NCI-H524 treated with DMSO at 0.1 percent for 48 hours (cell line): ENCODE data around the gene KLHDC9.

Experiments
- DNase-seq: peaks from one replicate; lab custom pipeline; 2025; lab: John Stamatoyannopoulos, UW

Gene KLHDC9

DNA sequence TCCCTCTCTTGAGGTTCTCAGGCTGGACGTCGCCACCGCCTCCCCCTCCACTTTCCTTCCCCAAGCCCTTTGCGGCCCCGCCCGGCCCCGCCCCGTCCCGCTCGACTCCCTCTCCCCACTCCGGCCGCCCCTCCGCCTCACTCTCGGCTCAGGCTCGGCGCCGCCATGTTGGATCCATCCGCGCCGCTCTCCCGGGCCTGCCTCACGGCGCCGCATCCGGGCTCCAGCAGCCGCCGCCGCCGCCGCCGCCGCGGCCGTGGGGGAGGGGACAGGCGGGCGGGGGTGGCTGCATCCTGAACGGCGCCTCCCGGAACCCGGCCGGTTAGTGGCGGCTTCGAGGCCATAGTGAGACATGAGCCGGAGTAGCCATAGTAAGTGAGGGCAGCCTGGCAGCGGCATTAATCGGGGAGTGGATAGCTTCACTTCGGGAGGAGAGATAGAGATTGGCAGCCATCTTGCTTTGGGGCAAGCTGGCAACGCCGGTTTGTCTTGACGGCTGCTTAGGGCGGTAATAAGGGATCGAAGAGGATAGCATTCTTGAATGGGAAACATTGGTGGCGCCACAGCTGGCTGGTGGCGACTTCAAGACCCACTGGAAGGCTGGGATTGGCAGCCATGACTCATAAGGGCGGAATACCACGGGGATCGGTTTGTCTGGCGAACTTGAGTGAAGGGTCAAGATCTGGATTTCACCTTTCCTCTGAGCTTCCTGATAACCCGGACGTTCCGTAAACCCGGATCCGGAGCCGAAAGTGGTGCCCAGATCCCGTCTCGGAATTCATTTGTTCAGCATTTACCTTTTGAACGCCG is 34.5 kb downstream of the KLHDC9 start, which contains the start of gene DEDD:
TSS of gene DEDD (minus strand) at position 258 of the 810 bp plus-strand sequence. CDS start 8,205 bp downstream, outside the sequence.
- peak; percentile 94 for DNase-seq

DNA sequence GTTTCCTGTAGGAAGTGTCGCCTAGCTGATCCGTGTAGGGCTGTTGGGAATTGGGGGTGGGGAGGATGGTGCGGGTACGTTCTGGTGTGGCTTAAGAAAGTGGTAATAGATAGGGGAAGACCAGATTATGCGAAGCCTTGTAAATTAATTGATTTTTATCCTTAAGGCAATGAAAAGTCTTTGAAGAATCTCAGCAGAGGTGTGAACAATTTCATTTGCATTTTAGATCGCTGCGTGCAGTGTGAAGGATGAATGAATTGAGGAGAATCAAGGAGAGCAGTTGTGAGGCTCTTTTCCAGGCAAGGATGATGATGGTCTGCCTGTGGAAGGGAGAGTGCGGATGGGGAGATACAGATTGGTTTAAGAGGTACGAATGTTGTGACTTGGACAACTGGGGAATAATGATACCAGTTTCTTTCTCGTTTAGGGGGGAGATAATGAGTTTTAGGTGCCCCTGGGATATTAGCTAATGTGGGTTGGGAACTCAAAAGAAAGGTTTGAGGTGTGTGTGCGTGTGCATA is 35.1 kb downstream of the KLHDC9 start:
- DNase-seq = no peak

DNA sequence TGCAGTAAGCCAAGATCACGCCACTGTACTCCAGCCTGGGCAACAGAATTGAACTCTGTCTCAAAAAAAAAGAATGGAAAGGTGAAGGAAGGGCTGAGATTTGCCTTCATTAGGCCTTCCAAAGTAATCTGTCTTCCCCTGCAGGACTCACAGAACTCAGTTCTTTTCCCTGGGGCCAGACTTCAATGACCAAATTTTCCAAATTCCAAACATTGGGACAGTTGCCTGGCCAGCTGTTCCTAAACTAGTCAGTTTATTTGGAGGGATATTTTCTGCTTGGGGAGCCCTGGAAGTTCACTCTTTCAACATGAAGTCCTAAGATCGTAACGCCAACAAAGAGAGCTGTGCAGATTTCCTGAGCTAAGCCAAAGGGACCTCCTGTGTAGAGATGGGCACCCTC is 39.7 kb downstream of the KLHDC9 start:
- no peak for DNase-seq

- DNase-seq = no peak
These were observed 40.3 kb downstream of the KLHDC9 start for GRCh38 chr1:161138431-161138830.

DNA sequence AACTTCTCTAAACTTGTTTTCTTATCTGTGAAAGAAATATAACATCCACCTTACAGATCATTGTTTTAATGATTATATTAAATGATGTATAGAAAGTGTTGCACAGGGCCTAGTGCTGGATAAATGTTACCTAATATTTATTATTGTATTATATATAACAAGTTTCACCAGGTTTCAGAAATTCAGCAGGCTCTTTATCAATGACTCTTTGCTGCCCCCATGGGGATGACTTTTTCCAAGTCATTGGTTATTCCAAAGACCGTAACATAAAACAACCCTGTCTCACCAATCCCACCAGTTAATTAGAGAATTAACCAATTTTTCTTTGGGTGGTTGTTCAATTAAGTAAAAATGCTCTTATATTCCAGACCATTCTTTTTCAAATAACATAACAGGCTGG is 41.6 kb downstream of the KLHDC9 start:
- DNase-seq = no peak

- DNase-seq = no peak
These were observed 42.7 kb downstream of the KLHDC9 start for GRCh38 chr1:161140755-161141400.

DNA sequence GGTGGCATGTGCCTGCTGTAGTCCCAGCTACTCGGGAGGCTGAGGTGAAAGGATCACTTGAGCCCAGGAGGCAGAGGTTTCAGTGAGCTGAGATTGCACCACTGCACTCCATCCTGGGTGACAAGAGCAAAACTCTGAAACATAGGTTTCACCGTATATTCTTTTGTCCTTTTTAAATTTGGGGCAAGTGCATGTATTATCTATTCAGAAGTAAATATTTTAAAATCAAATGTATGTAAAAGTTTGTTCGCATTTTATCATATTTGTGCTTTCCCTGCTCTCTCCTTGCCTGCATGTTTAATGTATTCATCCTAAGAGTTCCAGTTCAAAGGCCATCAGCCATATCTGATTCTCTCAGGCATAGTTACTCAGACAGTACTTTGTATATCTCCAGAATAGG is 47.7 kb downstream of the KLHDC9 start:
- DNase-seq = no peak
